Coronary artery (tissue), 2 donors: Measurements from ENCODE around the gene RERG.
A peak's percentile ranks its signal among the peaks of the same experiment; 100 is the strongest.

ENCODE experiments used
- DNase-seq: peaks from one replicate; pipeline ENCODE4 v3.0.0-alpha.2; 2017; ENCODE audit warnings: low spot score
- H3K27ac ChIP-seq, 2 donors: fragments of 200-600 bp; sonication (generic); one replicate each; pipeline ENCODE4 v1.5.1; 2016 to 2019
- H3K4me3 ChIP-seq: fragments of 200-600 bp; sonication (generic); 2 replicates; pipeline ENCODE4 v1.5.1; 2016; ENCODE audit warnings: mild to moderate bottlenecking, moderate library complexity
- TF ChIP-seq, protein P1 (sequence below): fragments of 200-600 bp; sonication (generic); IDR thresholded peaks from one replicate; pipeline ENCODE4 v1.5.1; 2019; ENCODE audit warnings: antibody characterized with exemption

Gene RERG

DNA sequence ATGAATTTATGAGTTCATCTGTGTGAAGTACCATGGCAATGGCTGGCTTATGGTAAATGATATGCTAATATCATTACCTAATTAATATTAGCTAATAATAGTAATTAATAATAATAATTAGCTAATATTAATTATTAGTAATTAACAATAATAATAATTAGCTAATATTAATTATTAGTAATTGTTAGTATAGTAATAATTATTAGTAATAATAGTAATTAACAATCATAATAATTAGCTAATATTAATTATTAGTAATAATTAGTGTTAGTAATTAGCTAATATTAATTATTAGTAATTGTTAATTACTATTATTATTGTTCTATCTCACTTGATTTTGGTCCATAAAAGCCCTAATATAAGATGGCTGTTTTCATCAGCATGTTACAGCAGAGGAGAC lies 19.8 kb downstream of the RERG start:
- no peak overlapping the region for H3K4me3 ChIP-seq
- TF ChIP-seq, protein P1, sequence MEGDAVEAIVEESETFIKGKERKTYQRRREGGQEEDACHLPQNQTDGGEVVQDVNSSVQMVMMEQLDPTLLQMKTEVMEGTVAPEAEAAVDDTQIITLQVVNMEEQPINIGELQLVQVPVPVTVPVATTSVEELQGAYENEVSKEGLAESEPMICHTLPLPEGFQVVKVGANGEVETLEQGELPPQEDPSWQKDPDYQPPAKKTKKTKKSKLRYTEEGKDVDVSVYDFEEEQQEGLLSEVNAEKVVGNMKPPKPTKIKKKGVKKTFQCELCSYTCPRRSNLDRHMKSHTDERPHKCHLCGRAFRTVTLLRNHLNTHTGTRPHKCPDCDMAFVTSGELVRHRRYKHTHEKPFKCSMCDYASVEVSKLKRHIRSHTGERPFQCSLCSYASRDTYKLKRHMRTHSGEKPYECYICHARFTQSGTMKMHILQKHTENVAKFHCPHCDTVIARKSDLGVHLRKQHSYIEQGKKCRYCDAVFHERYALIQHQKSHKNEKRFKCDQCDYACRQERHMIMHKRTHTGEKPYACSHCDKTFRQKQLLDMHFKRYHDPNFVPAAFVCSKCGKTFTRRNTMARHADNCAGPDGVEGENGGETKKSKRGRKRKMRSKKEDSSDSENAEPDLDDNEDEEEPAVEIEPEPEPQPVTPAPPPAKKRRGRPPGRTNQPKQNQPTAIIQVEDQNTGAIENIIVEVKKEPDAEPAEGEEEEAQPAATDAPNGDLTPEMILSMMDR, result no peak
- DNase-seq, result no peak
- H3K27ac ChIP-seq, result peak overlapping the region; percentile 33 to 42

DNA sequence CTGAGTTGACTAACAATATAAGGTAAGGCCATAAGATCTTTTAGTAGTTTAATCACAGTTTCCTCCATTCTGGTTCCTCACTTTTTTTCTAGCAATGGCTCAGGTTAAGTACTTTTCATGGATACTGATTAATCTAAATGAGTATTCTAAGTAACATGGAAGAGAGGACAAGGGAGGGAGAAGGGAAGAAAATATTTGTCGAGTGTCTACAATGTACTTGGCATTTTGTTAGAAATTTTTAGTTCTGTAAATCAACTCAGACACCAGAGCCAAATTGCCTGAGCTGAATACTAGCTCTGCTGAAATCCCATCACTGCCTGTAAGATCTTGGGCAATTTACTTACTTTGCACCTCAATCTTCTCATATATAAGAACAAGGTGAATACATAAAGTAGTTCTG lies 20.2 kb downstream of the RERG start:
- H3K27ac ChIP-seq, result peak overlapping the region; percentile 33 to 42
- TF ChIP-seq, protein P1, result no peak
- no peak for DNase-seq
- no peak overlapping the region for H3K4me3 ChIP-seq

DNA sequence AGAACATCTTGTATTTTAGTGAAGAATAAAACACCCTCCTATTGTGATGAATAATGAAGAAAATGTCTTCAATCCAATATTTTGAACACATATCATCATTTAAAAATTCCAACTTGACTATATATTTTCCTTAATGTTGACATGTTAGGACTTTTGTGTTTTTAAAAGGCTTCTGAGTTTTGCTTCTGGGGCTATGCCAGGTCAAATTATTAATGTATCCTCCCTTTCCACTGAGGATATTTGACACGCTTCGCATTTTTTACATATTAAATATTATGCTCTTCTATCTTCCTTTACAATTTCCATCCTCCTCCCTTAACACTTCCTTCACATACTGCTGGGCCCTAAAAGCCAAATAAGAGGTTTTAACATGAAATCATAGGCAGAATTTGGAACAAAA lies 20.6 kb downstream of the RERG start:
- peak overlapping the region; percentile 33 to 42 for H3K27ac ChIP-seq
- TF ChIP-seq, protein P1, result no peak
- no peak overlapping the region for H3K4me3 ChIP-seq
- DNase-seq, result no peak

DNA sequence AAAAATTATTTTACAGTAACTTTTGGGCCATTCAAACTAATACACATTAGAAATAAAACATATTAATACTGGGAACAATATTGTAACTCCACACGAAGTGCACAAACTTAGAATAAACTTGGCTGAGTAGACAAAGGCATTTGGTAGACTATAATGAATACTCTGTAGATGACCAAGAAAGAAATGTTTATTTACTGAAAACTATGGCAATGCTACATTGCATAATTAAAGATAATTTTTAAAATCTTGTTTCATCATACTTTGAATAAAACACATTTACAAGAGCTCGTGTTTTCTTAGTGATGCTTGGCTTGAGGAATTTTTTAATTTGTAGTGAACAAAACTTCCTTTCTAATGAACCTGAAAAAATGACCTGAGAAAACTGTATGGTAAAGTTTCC lies 21.3 kb downstream of the RERG start:
- TF ChIP-seq, protein P1, result no peak
- H3K27ac ChIP-seq, result no peak overlapping the region
- DNase-seq, result no peak

DNA sequence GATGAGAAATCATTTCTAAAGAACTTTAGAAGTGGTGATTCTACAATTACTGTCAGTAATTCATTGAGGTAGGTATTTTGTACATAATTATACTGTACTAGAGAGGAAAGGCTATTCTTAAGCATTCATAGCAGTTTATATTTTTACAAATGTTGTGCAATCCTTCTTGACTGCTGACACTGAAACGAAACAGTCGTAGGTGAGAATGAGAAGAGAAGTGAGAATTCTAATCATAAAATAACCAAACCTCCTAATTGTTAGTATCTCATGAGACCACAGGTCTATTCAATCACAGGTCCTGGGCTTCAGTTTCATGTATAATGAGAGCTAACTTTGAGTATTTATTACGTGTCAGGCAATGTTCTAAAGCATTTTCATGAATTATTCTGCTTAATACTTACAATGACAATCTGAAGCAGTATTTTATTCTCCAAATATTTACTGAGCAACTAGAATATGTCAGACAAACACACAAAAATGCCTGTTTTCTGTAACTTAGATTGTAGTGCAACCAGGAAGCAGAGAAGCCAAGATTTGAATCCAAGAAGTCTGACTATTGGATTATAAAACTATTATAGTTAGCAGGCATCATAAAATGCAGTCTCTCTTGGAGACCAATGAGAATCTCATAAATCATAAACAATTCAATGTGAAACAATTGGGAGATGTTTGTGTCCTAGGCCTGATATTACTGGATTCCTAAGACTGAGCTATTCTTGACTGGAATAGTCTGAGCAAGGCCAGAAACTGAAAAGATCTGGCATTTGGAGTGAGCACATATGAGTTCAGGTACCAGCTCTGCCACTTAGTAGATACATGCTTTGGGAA lies 24.3 kb downstream of the RERG start:
- Histone ChIP-seq H3K4me3 (no peak overlapping the region), H3K27ac (peak overlapping the region in 1 of 2 donors; percentile 18)
- no peak for DNase-seq
- TF ChIP-seq, protein P1, result no peak

More for the DNA sequence above, 21.3 kb downstream of the RERG start:
- no peak overlapping the region for H3K4me3 ChIP-seq

DNA sequence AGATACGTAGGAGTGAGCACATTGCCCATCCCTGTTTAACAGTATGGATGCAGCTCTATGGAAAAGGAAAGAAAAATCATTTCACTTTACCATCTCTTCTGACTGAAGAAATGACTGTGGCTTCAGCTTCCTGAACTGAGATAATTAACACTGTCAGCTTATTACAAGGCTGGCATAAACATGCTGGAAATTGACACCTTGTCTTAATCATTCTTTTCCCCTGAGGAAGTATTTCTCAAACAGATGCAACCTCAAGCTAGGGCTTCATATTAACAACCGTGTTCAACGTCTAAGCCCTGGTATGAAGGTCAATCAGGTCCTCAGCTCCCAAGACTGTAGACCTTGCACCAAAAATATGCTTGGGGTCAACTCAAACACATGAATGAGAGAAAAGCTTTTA lies 25.0 kb downstream of the RERG start:
- peak overlapping the region in 1 of 2 donors; percentile 45 for H3K27ac ChIP-seq
- no peak for DNase-seq
- H3K4me3 ChIP-seq, result no peak overlapping the region
- TF ChIP-seq, protein P1, result no peak
